AG09309 (cell line): ENCODE results near the gene CLEC4C.

Experiments used
- DNase-seq: peaks from one replicate; pipeline ENCODE4 v3.0.0-alpha.2; 2010; ENCODE audit warnings: low read depth
- H3K4me3 ChIP-seq: 2 replicates; pipeline ENCODE4 v1.5.1; 2011; ENCODE audit warnings: mild to moderate bottlenecking, low read depth, low read length, moderate library complexity; ENCODE audit not compliant: control insufficient read depth
- TF ChIP-seq, protein P1 (sequence below): IDR thresholded peaks from 2 replicates; pipeline ENCODE4 v1.5.1; 2011; ENCODE audit warnings: mild to moderate bottlenecking, low read depth, low read length, inconsistent platforms; ENCODE audit not compliant: insufficient read depth, control insufficient read depth; ENCODE audit errors: missing control alignments

CLEC4C gene

DNA sequence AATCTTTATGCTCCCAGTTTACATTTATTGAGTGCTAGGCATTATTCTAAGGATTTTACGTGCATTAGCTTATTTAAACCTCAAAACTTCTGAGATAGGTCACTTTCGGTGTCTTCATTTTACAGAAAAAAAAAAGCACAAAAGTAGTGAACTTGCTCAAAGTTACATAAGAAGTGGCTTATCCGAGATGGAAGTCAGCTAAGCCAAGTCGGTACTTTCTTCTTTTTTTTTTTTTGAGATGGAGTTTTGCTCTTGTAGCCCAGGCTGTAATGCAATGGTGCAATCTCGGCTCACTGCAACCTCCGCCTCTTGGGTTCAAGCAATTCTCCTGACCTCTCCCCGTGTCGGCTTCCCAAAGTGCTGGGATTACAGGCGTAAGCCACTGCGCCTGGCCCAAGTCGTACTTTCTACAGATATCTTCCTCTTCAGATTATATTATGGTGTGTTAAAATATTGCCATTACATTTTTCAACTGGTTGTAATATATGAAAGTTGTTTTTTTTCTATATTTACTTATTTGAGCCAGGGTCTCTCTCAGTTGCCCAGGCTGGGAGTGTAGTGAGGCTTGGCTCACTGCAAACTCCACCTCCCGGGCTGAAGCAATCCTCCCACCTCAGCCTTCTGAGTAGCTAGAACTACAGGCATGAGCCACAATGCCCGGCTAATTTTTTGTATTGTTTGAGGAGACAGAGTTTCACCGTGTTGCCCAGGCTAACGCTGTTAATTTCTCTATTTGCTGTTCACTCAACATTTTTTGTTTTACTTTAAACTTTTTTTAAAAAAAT, 27.0 kb downstream of the CLEC4C start:
- no peak for DNase-seq
- TF ChIP-seq, protein P1, sequence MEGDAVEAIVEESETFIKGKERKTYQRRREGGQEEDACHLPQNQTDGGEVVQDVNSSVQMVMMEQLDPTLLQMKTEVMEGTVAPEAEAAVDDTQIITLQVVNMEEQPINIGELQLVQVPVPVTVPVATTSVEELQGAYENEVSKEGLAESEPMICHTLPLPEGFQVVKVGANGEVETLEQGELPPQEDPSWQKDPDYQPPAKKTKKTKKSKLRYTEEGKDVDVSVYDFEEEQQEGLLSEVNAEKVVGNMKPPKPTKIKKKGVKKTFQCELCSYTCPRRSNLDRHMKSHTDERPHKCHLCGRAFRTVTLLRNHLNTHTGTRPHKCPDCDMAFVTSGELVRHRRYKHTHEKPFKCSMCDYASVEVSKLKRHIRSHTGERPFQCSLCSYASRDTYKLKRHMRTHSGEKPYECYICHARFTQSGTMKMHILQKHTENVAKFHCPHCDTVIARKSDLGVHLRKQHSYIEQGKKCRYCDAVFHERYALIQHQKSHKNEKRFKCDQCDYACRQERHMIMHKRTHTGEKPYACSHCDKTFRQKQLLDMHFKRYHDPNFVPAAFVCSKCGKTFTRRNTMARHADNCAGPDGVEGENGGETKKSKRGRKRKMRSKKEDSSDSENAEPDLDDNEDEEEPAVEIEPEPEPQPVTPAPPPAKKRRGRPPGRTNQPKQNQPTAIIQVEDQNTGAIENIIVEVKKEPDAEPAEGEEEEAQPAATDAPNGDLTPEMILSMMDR, result no peak
- no peak overlapping the region for H3K4me3 ChIP-seq

DNA sequence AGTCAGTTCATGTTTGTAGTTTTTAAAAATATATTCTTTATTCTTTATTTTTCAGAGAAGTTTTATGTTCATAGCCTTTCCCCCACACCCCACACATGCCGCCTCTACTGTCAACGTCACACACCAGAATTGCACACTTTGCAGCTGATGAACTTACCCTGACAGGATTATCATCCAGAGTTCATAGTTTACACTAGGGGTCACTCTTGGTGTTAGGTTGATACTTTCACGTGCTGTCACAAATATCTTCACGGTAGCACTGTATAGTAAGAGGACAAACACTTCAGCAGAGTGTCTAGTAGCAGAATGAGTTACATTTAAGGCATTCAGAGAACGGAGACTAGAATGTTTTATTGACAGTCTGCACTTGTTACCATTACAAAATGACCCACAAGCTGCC, 30.8 kb downstream of the CLEC4C start:
- H3K4me3 ChIP-seq, result no peak overlapping the region
- DNase-seq, result no peak
- TF ChIP-seq, protein P1, result no peak

DNA sequence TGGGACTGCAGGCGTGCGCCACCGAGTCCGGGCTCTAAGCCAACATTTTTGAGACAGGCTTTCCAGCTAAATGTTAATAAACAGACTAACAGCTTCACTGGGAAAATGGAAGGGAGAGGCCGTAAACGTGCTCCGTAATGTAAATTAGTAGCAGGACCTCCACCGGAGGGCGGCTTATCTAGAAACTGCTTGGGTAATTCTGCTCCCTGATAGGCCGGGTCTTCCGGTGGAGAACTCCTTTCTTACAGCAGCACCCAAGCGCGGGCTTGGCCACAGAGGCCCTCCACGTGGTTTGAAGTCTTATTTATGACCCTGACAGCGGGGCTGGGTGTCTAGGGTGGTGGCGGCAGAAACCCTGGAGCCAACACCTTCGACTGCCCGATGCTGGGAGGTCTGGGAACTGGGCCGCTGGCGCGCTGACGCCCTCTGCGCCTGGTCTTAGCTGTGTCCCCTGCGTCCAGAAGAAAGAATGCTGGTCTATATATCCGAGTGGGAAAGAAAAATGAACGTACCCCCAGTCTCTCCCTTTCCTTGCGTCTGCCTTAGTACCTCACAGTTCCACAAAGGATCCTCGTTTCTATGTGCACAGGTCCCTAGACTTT, 34.2 kb downstream of the CLEC4C start:
- H3K4me3 ChIP-seq, result no peak overlapping the region
- DNase-seq, result no peak
- TF ChIP-seq, protein P1, result no peak

DNA sequence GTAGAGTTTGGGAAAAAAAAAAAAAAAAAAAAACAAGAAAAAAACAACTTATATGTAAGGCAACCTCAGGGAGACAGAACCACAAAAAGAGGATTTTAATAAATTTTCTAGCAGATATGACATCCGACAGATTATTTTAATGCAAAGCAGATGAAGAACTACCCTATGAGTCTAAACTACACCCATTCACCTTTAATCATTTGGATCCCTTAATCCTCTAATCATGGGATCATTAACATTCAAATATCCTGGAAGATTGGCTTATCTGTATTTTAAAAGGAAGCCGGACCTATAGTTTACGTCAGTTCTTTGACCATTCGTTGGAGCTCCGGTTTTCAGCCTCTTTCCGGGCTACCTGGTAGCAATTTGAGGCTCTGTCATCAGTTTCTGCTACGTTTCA, 36.0 kb downstream of the CLEC4C start, which contains the start of gene DPPA3:
DPPA3 (plus strand) TSS at position 301 of the 400 bp plus-strand sequence. CDS start 138 bp downstream, outside the sequence.
- H3K4me3 ChIP-seq, result no peak within 1 kb of the TSS
- no peak for DNase-seq
- TF ChIP-seq, protein P1, result no peak

DNA sequence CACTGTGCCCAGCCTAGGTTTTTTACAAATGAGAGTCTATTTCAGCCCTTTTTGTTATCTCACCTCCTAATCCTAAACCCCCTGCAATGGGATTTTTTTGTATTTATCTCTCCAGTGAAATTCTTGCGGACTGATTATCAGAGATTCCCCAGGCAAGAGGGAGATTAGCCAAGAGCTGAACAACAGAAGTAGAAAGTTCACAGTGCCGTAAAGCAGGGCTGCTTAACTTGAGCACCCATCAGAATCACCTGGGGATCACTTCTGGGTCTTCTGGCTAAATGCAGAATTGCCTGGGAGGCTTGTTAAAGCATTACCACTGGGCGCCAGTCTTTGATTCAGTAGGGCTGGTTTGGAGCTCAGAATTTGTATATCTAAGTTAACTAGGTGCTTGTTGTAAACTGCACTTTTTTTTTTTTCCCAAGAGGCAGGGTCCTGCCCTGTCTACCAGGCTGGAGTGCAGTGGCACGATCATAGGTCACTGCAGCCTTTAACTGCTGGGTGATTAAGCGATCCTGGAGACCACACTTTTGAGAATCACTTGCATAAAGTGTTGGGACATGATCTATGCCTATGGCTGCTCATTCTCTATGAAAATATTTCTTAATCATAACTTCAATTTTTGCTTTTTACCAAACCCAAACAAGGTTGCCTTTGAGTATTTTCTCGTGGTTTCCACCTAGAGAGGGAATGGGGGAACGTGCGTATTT, 37.1 kb downstream of the CLEC4C start:
- no peak overlapping the region for H3K4me3 ChIP-seq
- TF ChIP-seq, protein P1, result no peak
- no peak for DNase-seq

DNA sequence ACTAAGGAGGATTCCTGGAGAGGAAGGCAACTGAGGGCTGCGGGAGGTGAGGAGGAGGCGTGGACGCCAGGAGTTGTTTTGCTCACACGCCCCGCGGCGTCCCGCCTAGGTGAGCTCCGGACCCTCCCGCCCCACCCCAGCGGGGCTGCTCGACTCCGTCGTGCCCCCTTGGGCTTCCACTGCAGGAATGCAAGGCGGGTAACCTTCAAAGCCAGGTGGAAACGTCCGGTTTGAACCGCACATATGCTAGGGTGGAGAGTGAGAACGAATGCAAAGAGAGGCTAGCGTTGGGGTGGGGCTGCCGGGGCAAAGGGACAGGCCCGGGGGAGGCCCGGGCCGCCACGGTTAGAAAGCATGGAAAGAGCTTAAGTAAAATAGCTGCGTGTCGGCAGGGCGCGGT, 41.3 kb downstream of the CLEC4C start:
- no peak overlapping the region for H3K4me3 ChIP-seq
- TF ChIP-seq, protein P1, result no peak
- no peak for DNase-seq
